Heart left ventricle (tissue), 16 donors: ENCODE data around the gene ARHGAP15. TPM values are rescaled to one million over a fixed set of nuclear protein-coding genes. Genes with fewer than 3 reads are reported as not detected.

Experiments
- ATAC-seq, 4 donors: fragments of 200-7000 bp; cut with Tn5 transposase; one replicate each; pipeline ENCODE4 v1.9.1; 2020 to 2022; ENCODE audit warnings: moderate library complexity in 4 of 4, mild to moderate bottlenecking in 3 of 4, moderate number of reproducible peaks in 1 of 4
- DNase-seq, 5 donors: peaks; one replicate each; pipeline ENCODE4 v3.0.0-alpha.2; 2020
- H3K27ac ChIP-seq, 12 donors: fragments of 200-600 bp; sonication (generic) in 4 of 12; one replicate each; pipeline versions ENCODE4 v1.5.0 to v1.8.0; 2016 to 2022; ENCODE audit warnings: mild to moderate bottlenecking in 2 of 12
- H3K27me3 ChIP-seq, 9 donors: fragments of 200-600 bp; sonication (generic) in 2 of 9; one replicate each; pipeline versions ENCODE4 v1.5.1 to v1.8.0; 2016 to 2022; ENCODE audit warnings: mild to moderate bottlenecking in 3 of 9
- H3K36me3 ChIP-seq, 9 donors: fragments of 200-600 bp; sonication (generic) in 2 of 9; one replicate each; pipeline versions ENCODE4 v1.5.0 to v1.8.0; 2018 to 2022; ENCODE audit warnings: mild to moderate bottlenecking in 2 of 9
- H3K4me1 ChIP-seq, 12 donors: fragments of 200-600 bp; sonication (generic) in 4 of 12; one replicate each; pipeline versions ENCODE4 v1.5.0 to v1.8.0; 2016 to 2022; ENCODE audit warnings: mild to moderate bottlenecking in 3 of 12
- H3K4me3 ChIP-seq, 12 donors: fragments of 200-600 bp; sonication (generic) in 4 of 12; one replicate each; pipeline versions ENCODE4 v1.5.0 to v1.8.0; 2017 to 2022; ENCODE audit warnings: mild to moderate bottlenecking in 9 of 12, moderate library complexity in 4 of 12
- H3K9me3 ChIP-seq, 12 donors: fragments of 200-600 bp; sonication (generic) in 4 of 12; one replicate each; pipeline versions ENCODE4 v1.5.0 to v1.8.0; 2016 to 2022; ENCODE audit warnings: mild to moderate bottlenecking in 1 of 12
- CTCF ChIP-seq, 12 donors: fragments of 200-600 bp; sonication (generic) in 4 of 12; IDR thresholded peaks; one replicate each; pipeline versions ENCODE4 v1.5.0 to v1.8.0; 2018 to 2022; ENCODE audit warnings: antibody characterized with exemption in 12 of 12, mild to moderate bottlenecking in 5 of 12
- POLR2A ChIP-seq, 2 donors: fragments of 450-650 bp; IDR thresholded peaks; one replicate each; pipeline ENCODE4 v1.6.1; 2017; ENCODE audit warnings: antibody characterized with exemption in 2 of 2, mild to moderate bottlenecking in 2 of 2, moderate library complexity in 2 of 2
- WGBS, 4 donors: extraction: QIAGEN DNeasy Blood & Tissue Kit in 2 of 4; methylation state at CpG; one replicate each; pipeline versions ENCODE4 v1.1.5 to v1.1.7; 2013 to 2018; 5-methylcytosine and 5-hydroxymethylcytosine counted together
- intact Hi-C, 10 donors: fragments of 100-400 bp; cut with DNase I; formaldehyde crosslinking; loops; one replicate each; pipeline versions ENCODE4 v1.11.1 to v1.14.2; 2022
- polyA plus RNA-seq, 2 donors: library from polyadenylated mRNA; stranded (reverse); fragments of 200-250 nt; gene quantifications; one replicate each; pipeline ENCODE4 v1.2.3, GENCODE V29; 2013
- total RNA-seq, 9 donors: library from RNA; depleted of rRNA in 2 of 9; stranded (reverse); fragments of >200 nt in 2 of 9; fragmentation: NEBNext Ultra II Directional in 3 of 9; extraction: Animal tissue kit (Norgen Biotek cat#: 25700) in 3 of 9; gene quantifications; one replicate each; pipeline versions ENCODE4 v1.1.0 to v1.2.4, GENCODE V29; 2016 to 2023
- donor health status: ischemic (EF 13 %, LVEDD 7.1; RV severe dilation, severe dysfunction).
- donor health status: healthy with polysubstance abuse.
- donor health status: DM: no; HTN: yes; CAD: no.
- donor health status: DM: no; HTN: no; CAD: no.
- donor health status: ischemic (EF 25% LVEDD 6.9; RV normal size, moderate dysfunction).
- donor health status: ischemic (EF 25% LVEDD 5.7; RV mildly dilated, moderate dysfunction).
- donor health status: healthy.
- donor health status: DM: yes; HTN: yes; CAD: no.
- donor health status: ischemic (EF 35%, LVEDD 5.7; RV mildly dilated, moderate dysfunction).
- donor health status: nonischemic (EF 11% LVEDD 7.7; RV severe dilation, severe dysfunction).
- donor health status: DM: yes; HTN: yes; CAD: no.
- donor health status: PGD.
- donor health status: ischemic (EF 29% LVEDD 5.4; RV normal size, mild dysfunction).
- donor health status: nonischemic (EF 23%, LVEDD 6.1; RV moderate dilation, normal function).

The ARHGAP15 gene
- total and polyA plus RNA-seq, 11 donors = 1.3 to 8.7 (median 3.3) TPM

- H3K27ac ChIP-seq = no peak overlapping the region
- H3K9me3 ChIP-seq = no peaks in the 10 kb centered on the region
- TF ChIP-seq CTCF (IDR thresholded peaks at IDR 0.05) (no peak), POLR2A (IDR thresholded peaks at IDR 0.05) (no peak)
- H3K27me3 ChIP-seq = no peaks in the 10 kb centered on the region
- WGBS, 4 donors = 89 to 96% (median 91%) methylated on average over 5 of the region's 5 CpGs
- intact Hi-C loops = no loop called here
- DNase-seq (no peak), ATAC-seq (no peak)
- no peaks in the 10 kb centered on the region for H3K4me1 ChIP-seq
- no peaks in the 10 kb centered on the region for H3K36me3 ChIP-seq
- no peak overlapping the region for H3K4me3 ChIP-seq
Observed at GRCh38 chr2:143679617-143680016, 550.4 kb downstream of the ARHGAP15 start.

- DNase-seq (no peak), ATAC-seq (no peak)
- WGBS, 4 donors = 84 to 94% (median 90%) methylated on average over 3 of the region's 3 CpGs
- intact Hi-C loops = no loop called here
- Histone ChIP-seq H3K9me3 (no peaks in the 10 kb centered on the region), H3K36me3 (no peaks in the 10 kb centered on the region), H3K4me3 (no peak overlapping the region), H3K27ac (no peak overlapping the region), H3K27me3 (no peaks in the 10 kb centered on the region), H3K4me1 (no peaks in the 10 kb centered on the region)
- no peak for TF ChIP-seq CTCF (IDR thresholded peaks at IDR 0.05)
- TF ChIP-seq POLR2A (IDR thresholded peaks at IDR 0.05) = no peak
Observed at GRCh38 chr2:143680885-143681405, 551.7 kb downstream of the ARHGAP15 start.

GRCh38 chr2:143682436-143683055 lies 553.3 kb downstream of the ARHGAP15 start:
- WGBS, 4 donors = 85 to 89% (median 88%) methylated on average over 5 of the region's 5 CpGs
- no peak for ATAC-seq
- Histone ChIP-seq H3K36me3 (no peaks in the 10 kb centered on the region), H3K27ac (no peak overlapping the region), H3K9me3 (no peaks in the 10 kb centered on the region), H3K4me3 (no peak overlapping the region), H3K27me3 (no peaks in the 10 kb centered on the region), H3K4me1 (no peaks in the 10 kb centered on the region)
- no peak for DNase-seq
- no peak for TF ChIP-seq CTCF (IDR thresholded peaks at IDR 0.05)
- no peak for TF ChIP-seq POLR2A (IDR thresholded peaks at IDR 0.05)
- intact Hi-C loops = no loop called here

GRCh38 chr2:143683977-143684376 lies 554.8 kb downstream of the ARHGAP15 start:
- no peak for ATAC-seq
- WGBS, 4 donors = 91% methylated on average over 1 of the region's 1 CpG

More at GRCh38 chr2:143683977-143684376, 554.8 kb downstream of the ARHGAP15 start:
- Histone ChIP-seq H3K36me3 (no peaks in the 10 kb centered on the region), H3K4me3 (no peak overlapping the region), H3K27ac (no peak overlapping the region), H3K27me3 (no peaks in the 10 kb centered on the region), H3K4me1 (no peaks in the 10 kb centered on the region), H3K9me3 (no peaks in the 10 kb centered on the region)
- TF ChIP-seq POLR2A (IDR thresholded peaks at IDR 0.05) (no peak), CTCF (IDR thresholded peaks at IDR 0.05) (no peak)
- no peak for DNase-seq
- intact Hi-C loops = no loop called here
